H1 (cell line): ENCODE measurements around the gene SSUH2. TPM values are rescaled to one million over a fixed set of nuclear protein-coding genes. Genes with fewer than 3 reads are reported as not detected.

Source experiments
- CBX5 ChIP-seq: fragments of 300-800, 300-1000 bp; sonication (generic); IDR thresholded peaks from 2 replicates; pipeline ENCODE4 v1.7.1; 2016; ENCODE audit warnings: antibody characterized with exemption, low read length, low read depth
- EZH2 ChIP-seq: fragments of 200-600 bp; sonication (generic); IDR thresholded peaks from 2 replicates; pipeline ENCODE4 v1.7.1; 2012; ENCODE audit warnings: low read depth, mild to moderate bottlenecking, moderate library complexity, low read length, inconsistent platforms; ENCODE audit not compliant: severe bottlenecking
- POLR2A ChIP-seq, 2 experiments: IDR thresholded peaks; 1 replicate in 1 of 2; 2 replicates in 1 of 2; pipeline ENCODE4 v1.6.1; 2011; ENCODE audit warnings: low read depth in 2 of 2, low read length in 2 of 2, mild to moderate bottlenecking in 2 of 2; ENCODE audit errors: control extremely low read depth in 1 of 2
- POU5F1 ChIP-seq: IDR thresholded peaks from 2 replicates; pipeline ENCODE4 v1.6.1; 2011; ENCODE audit warnings: low read depth, mild to moderate bottlenecking, low read length, moderate library complexity
- RNF2 ChIP-seq: fragments of 200-900, 300-1000 bp; sonication (generic); IDR thresholded peaks from 2 replicates; pipeline ENCODE4 v1.7.1; 2016; ENCODE audit warnings: borderline replicate concordance, low read depth, mild to moderate bottlenecking, antibody characterized with exemption, low read length; ENCODE audit not compliant: poor library complexity, severe bottlenecking; ENCODE audit errors: missing control alignments
- SUZ12 ChIP-seq: fragments of 200-600 bp; sonication (generic); IDR thresholded peaks from 2 replicates; pipeline ENCODE4 v1.6.1; 2012; ENCODE audit warnings: mild to moderate bottlenecking, inconsistent platforms, low read length, moderate library complexity, mixed read lengths
- TAF7 ChIP-seq: optimal IDR thresholded peaks from 2 replicates; pipeline ENCODE3; 2011; ENCODE audit warnings: low read depth, mild to moderate bottlenecking, inconsistent platforms, low read length, moderate library complexity, borderline replicate concordance
- polyA plus RNA-seq, 7 experiments: library from polyadenylated mRNA; depleted of rRNA in 3 of 7; stranded (reverse) in 5 of 7; unstranded in 2 of 7; fragments of >200 nt in 5 of 7; fragments of 200-250 nt in 2 of 7; gene quantifications; 1 replicate in 5 of 7; 2 replicates in 1 of 7; 4 replicates in 1 of 7; pipeline versions ENCODE4 v1.2.1 to v1.2.3, GENCODE V29; 2011 to 2013; ENCODE audit warnings: missing spikeins in 2 of 7, mixed read lengths in 2 of 7
- total RNA-seq: library from RNA; stranded (reverse); fragmentation: NEBNext Ultra II Directional; extraction: Animal tissue kit (Norgen Biotek cat#: 25700); gene quantifications from 2 replicates; pipeline ENCODE4 v1.2.1, GENCODE V29; 2021

SSUH2 gene
- total and polyA plus RNA-seq, 2 of the 8 experiments (the other 6 are each of a cell fraction or from before 2014, with no cell fraction given), result 0.62 to 0.69 TPM

- TF ChIP-seq TAF7, result no peak
- no peak for TF ChIP-seq CBX5
- TF ChIP-seq RNF2, result no peak
- TF ChIP-seq POU5F1, result no peak
- no peak for TF ChIP-seq POLR2A (IDR thresholded peaks at IDR 0.05; ENCODE audit: control extremely low read depth in 1 of 2, low read depth in 2 of 2, low read length in 2 of 2)
- no peak for TF ChIP-seq SUZ12
- TF ChIP-seq EZH2, result no peak
Observed at GRCh38 chr3:8627201-8627940, 17.2 kb downstream of the SSUH2 start (continued).
